Esophagus squamous epithelium (tissue), 5 donors: ENCODE results near the gene CDKN1B. TPM values are rescaled to one million over a fixed set of nuclear protein-coding genes. Genes with fewer than 3 reads are reported as not detected.

Source experiments
- DNase-seq: peaks from one replicate; lab custom pipeline; 2025; lab: John Stamatoyannopoulos, UW
- H3K27ac ChIP-seq, 4 donors: fragments of 200-600 bp; sonication (generic); one replicate each; pipeline ENCODE4 v1.5.1; 2016 to 2019; ENCODE audit warnings: mild to moderate bottlenecking in 1 of 4
- H3K27me3 ChIP-seq, 4 donors: fragments of 200-600 bp; sonication (generic); 1 replicate in 3 of 4; 2 replicates in 1 of 4; pipeline versions ENCODE4 v1.5.1 to v1.6.0; 2017 to 2021; ENCODE audit warnings: antibody characterized with exemption in 1 of 4
- H3K36me3 ChIP-seq, 3 donors: fragments of 200-600 bp; sonication (generic); one replicate each; pipeline ENCODE4 v1.5.1; 2016 to 2019
- H3K4me1 ChIP-seq, 3 donors: fragments of 200-600 bp; sonication (generic); one replicate each; pipeline ENCODE4 v1.5.1; 2017 to 2019
- H3K4me3 ChIP-seq, 4 donors: fragments of 200-600 bp; sonication (generic); 1 replicate in 3 of 4; 2 replicates in 1 of 4; pipeline ENCODE4 v1.5.1; 2016 to 2019; ENCODE audit warnings: mild to moderate bottlenecking in 2 of 4, moderate library complexity in 1 of 4
- H3K9me3 ChIP-seq, 3 donors: fragments of 200-600 bp; sonication (generic); one replicate each; pipeline ENCODE4 v1.5.1; 2016 to 2019
- CTCF ChIP-seq, 6 experiments: fragments of 450-650 bp in 4 of 6; fragments of 200-600 bp in 2 of 6; sonication (generic) in 2 of 6; IDR thresholded peaks; one replicate each; pipeline ENCODE4 v1.5.1; 2016 to 2019; ENCODE audit warnings: antibody characterized with exemption in 6 of 6, mild to moderate bottlenecking in 4 of 6, moderate library complexity in 4 of 6
- POLR2A ChIP-seq, 4 donors: fragments of 450-650 bp; IDR thresholded peaks; one replicate each; pipeline ENCODE4 v1.6.1; 2017; ENCODE audit warnings: antibody characterized with exemption in 4 of 4, mild to moderate bottlenecking in 4 of 4, moderate library complexity in 3 of 4
- WGBS, 2 donors: methylation state at CpG; one replicate each; pipeline ENCODE4 v1.1.5; 2018; 5-methylcytosine and 5-hydroxymethylcytosine counted together
- intact Hi-C: fragments of 100-400 bp; cut with DNase I; formaldehyde crosslinking; loops from one replicate; pipeline ENCODE4 v1.15.0; 2022
- total RNA-seq, 4 donors: library from RNA; depleted of rRNA; stranded (reverse); fragments of >200 nt; gene quantifications; one replicate each; pipeline ENCODE4 v1.1.0, GENCODE V29; 2016
- donor health status: DM: yes; HTN: yes; CAD: no.

Gene CDKN1B
- total RNA-seq, 4 donors from 2014 or later: 17.3 to 48.1 (median 30.5) TPM

- no peaks in the 10 kb centered on the region for H3K9me3 ChIP-seq
- H3K4me3 ChIP-seq: peak overlapping the region in 3 of 4 donors; percentile 77 to 89 (median 82)
- peak overlapping the region; percentile 80 to 100 (median 98) for H3K27ac ChIP-seq
- H3K4me1 ChIP-seq: peaks cover 17 to 58% (median 29%) of the 10 kb centered on the region in 3 donors
- H3K36me3 ChIP-seq: peaks cover 0 to 26% (median 0%) of the 10 kb centered on the region in 3 donors
- DNase-seq: no peak
- TF ChIP-seq POLR2A (IDR thresholded peaks at IDR 0.05) (no peak), CTCF (IDR thresholded peaks at IDR 0.05) (no peak)
- 14 to 19% methylated on average over 4 of the region's 4 CpGs for WGBS, 2 donors
- intact Hi-C loops: no loop called here
- H3K27me3 ChIP-seq: no peaks in the 10 kb centered on the region
Measured at GRCh38 chr12:12720672-12721161, 3.5 kb downstream of the CDKN1B start.

GRCh38 chr12:12721176-12721751 lies 4.1 kb downstream of the CDKN1B start:
- intact Hi-C loops: no loop called here
- DNase-seq: no peak
- Histone ChIP-seq H3K36me3 (peaks cover 0 to 26% (median 0%) of the 10 kb centered on the region in 3 donors), H3K4me3 (peak overlapping the region in 3 of 4 donors; percentile 77 to 89 (median 82)), H3K27ac (peak overlapping the region; percentile 80 to 100 (median 98)), H3K27me3 (no peaks in the 10 kb centered on the region), H3K9me3 (no peaks in the 10 kb centered on the region), H3K4me1 (peaks cover 14 to 54% (median 25%) of the 10 kb centered on the region in 3 donors)
- WGBS, 2 donors: 6 to 22% methylated on average over 3 of the region's 3 CpGs
- TF ChIP-seq POLR2A (IDR thresholded peaks at IDR 0.05): no peak
- TF ChIP-seq CTCF (IDR thresholded peaks at IDR 0.05): no peak

- WGBS, 2 donors: 9 to 33% methylated on average over 2 of the region's 2 CpGs
- peaks cover 14 to 59% (median 31%) of the 10 kb centered on the region in 3 donors for H3K4me1 ChIP-seq
- H3K36me3 ChIP-seq: peaks cover 0 to 26% (median 0%) of the 10 kb centered on the region in 3 donors
- peak overlapping the region in 3 of 4 donors; percentile 82 to 89 (median 86) for H3K4me3 ChIP-seq
- no peaks in the 10 kb centered on the region for H3K27me3 ChIP-seq
- no peak for DNase-seq
- intact Hi-C loops: no loop called here
- H3K9me3 ChIP-seq: no peaks in the 10 kb centered on the region
- TF ChIP-seq POLR2A (IDR thresholded peaks at IDR 0.05) (no peak), CTCF (IDR thresholded peaks at IDR 0.05) (no peak)
- peak overlapping the region; percentile 97 to 100 (median 100) for H3K27ac ChIP-seq
Measured at GRCh38 chr12:12721814-12722434, 4.8 kb downstream of the CDKN1B start.

GRCh38 chr12:12722435-12723148 lies 5.4 kb downstream of the CDKN1B start:
- TF ChIP-seq CTCF (IDR thresholded peaks at IDR 0.05) (no peak), POLR2A (IDR thresholded peaks at IDR 0.05) (no peak)
- Histone ChIP-seq H3K4me1 (peaks cover 14 to 60% (median 31%) of the 10 kb centered on the region in 3 donors), H3K9me3 (no peaks in the 10 kb centered on the region), H3K27ac (peak overlapping the region; percentile 97 to 100 (median 100)), H3K4me3 (peak overlapping the region; percentile 76 to 89 (median 84)), H3K27me3 (no peaks in the 10 kb centered on the region), H3K36me3 (peaks cover 0 to 26% (median 0%) of the 10 kb centered on the region in 3 donors)
- 1 to 2% methylated on average over 3 of the region's 3 CpGs for WGBS, 2 donors
- no peak for DNase-seq
- intact Hi-C loops: no loop called here
